Measurements from ENCODE around the gene EXOC3L2. TPM values are rescaled to one million over a fixed set of nuclear protein-coding genes. Genes with fewer than 3 reads are reported as not detected.

Gene EXOC3L2
- total RNA-seq, 5 donors from 2014 or later (not counting 1 experiment from before 2014, with no cell fraction given) = not detected

DNA sequence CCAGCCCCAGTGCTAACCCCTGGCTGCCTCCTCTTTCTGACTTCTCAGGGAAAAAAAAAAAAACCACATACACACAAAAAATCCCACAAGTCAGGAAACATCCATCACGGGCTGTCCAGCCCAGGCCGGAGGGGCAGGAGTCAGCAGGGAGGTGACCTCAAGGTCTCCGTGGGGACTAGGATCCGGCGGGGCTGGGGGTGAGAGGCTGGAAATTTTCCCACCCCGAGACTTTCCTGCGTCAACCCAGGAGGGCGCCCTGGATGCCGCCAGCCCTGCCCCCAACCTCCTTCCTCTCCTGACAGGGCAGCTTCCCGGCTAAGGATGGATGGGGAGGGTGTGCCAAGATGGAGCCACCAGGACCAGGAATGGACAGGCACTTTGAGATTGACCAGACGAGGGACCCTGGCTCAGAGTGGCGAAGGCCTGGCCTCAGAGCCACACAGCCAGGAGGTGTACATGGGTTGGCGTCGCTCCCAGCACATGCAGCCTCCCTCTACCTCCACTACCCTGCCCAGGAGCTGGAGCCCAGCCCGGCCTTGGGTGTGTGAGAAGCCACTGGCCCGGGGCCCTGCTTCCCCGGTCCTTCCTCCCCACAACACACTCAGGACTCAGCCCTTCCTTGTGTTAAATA lies 33.3 kb downstream of the EXOC3L2 start:
- Mint-ChIP-seq H3K4me1 (peaks cover 0 to 5% (median 5%) of the 10 kb centered on the region in 3 donors), H3K27me3 (peaks cover 30 to 31% of the 10 kb centered on the region in 2 donors), H3K36me3 (no peaks in the 10 kb centered on the region), H3K9me3 (no peaks in the 10 kb centered on the region), H3K4me3 (no peak overlapping the region), H3K27ac (no peak overlapping the region)
- H3K27ac ChIP-seq (ENCODE audit: low read length) = no peak overlapping the region
- no peak overlapping the region for H3K4me3 ChIP-seq (ENCODE audit: control insufficient read depth in 1 of 2, extremely low read depth in 1 of 2, low read length in 1 of 2)
- ATAC-seq (replicated peaks in 1 of 4) = no peak
- H3K36me3 ChIP-seq (ENCODE audit: control insufficient read depth in 2 of 2, extremely low read depth in 1 of 2, insufficient read depth in 1 of 2, low read length in 1 of 2) = no peaks in the 10 kb centered on the region
- H3K27me3 ChIP-seq (replicated peaks in 1 of 2; ENCODE audit: control insufficient read depth in 2 of 2, extremely low read depth in 1 of 2, insufficient read depth in 2 of 2, low read length in 1 of 2) = peaks cover 6 to 46% of the 10 kb centered on the region in 2 experiments
- DNase-seq = no peak
- CTCF ChIA-PET = no interaction called here
- no peaks in the 10 kb centered on the region for H3K4me1 ChIP-seq (ENCODE audit: control insufficient read depth in 1 of 2, extremely low read depth in 1 of 2, insufficient read depth in 2 of 2, low read length in 2 of 2)
- no peaks in the 10 kb centered on the region for H3K9me3 ChIP-seq
- 65% methylated on average over 3 of the region's 17 CpGs for WGBS (ENCODE audit: insufficient coverage)
- POLR2A ChIA-PET = no interaction called here

- H3K4me1 ChIP-seq (ENCODE audit: control insufficient read depth in 1 of 2, extremely low read depth in 1 of 2, insufficient read depth in 2 of 2, low read length in 2 of 2) = no peaks in the 10 kb centered on the region
These were observed 38.9 kb downstream of the EXOC3L2 start for GRCh38 chr19:45206328-45206727.

GRCh38 chr19:45205810-45206209 lies 39.4 kb downstream of the EXOC3L2 start:
- no peaks in the 10 kb centered on the region for H3K36me3 Mint-ChIP-seq
- DNase-seq (no peak), ATAC-seq (replicated peaks in 1 of 4) (no peak)
- peaks cover 0 to 5% (median 3%) of the 10 kb centered on the region in 3 donors for H3K4me1 Mint-ChIP-seq
- H3K27me3 Mint-ChIP-seq = peaks cover 0 to 3% of the 10 kb centered on the region in 2 donors
- Histone ChIP-seq H3K4me3 (ENCODE audit: control insufficient read depth in 1 of 2, extremely low read depth in 1 of 2, low read length in 1 of 2) (no peak overlapping the region), H3K9me3 (no peaks in the 10 kb centered on the region), H3K27me3 (replicated peaks in 1 of 2; ENCODE audit: control insufficient read depth in 2 of 2, extremely low read depth in 1 of 2, insufficient read depth in 2 of 2, low read length in 1 of 2) (peaks cover 0 to 4% of the 10 kb centered on the region in 2 experiments), H3K36me3 (ENCODE audit: control insufficient read depth in 2 of 2, extremely low read depth in 1 of 2, insufficient read depth in 1 of 2, low read length in 1 of 2) (no peaks in the 10 kb centered on the region), H3K4me1 (ENCODE audit: control insufficient read depth in 1 of 2, extremely low read depth in 1 of 2, insufficient read depth in 2 of 2, low read length in 2 of 2) (no peaks in the 10 kb centered on the region), H3K27ac (ENCODE audit: low read length) (no peak overlapping the region)
- no peak overlapping the region for H3K27ac Mint-ChIP-seq
- WGBS (ENCODE audit: insufficient coverage) = no CpG with 5 or more reads among the region's 12 CpGs
- ChIA-PET CTCF (no interaction called here), POLR2A (interaction anchor here (0.5 to 0.6 kb wide), 2 partner anchors 298 to 886 kb away, joined by 3 read pairs; no protein-coding TSS in a partner anchor)
- H3K9me3 Mint-ChIP-seq = no peaks in the 10 kb centered on the region
- H3K4me3 Mint-ChIP-seq = no peak overlapping the region

More at GRCh38 chr19:45206328-45206727, 38.9 kb downstream of the EXOC3L2 start:
- H3K27ac ChIP-seq (ENCODE audit: low read length) = no peak overlapping the region
- H3K27me3 ChIP-seq (replicated peaks in 1 of 2; ENCODE audit: control insufficient read depth in 2 of 2, extremely low read depth in 1 of 2, insufficient read depth in 2 of 2, low read length in 1 of 2) = peaks cover 0 to 9% of the 10 kb centered on the region in 2 experiments
- no peaks in the 10 kb centered on the region for H3K36me3 ChIP-seq (ENCODE audit: control insufficient read depth in 2 of 2, extremely low read depth in 1 of 2, insufficient read depth in 1 of 2, low read length in 1 of 2)
- DNase-seq = no peak
- H3K4me3 ChIP-seq (ENCODE audit: control insufficient read depth in 1 of 2, extremely low read depth in 1 of 2, low read length in 1 of 2) = no peak overlapping the region
- no peaks in the 10 kb centered on the region for H3K9me3 ChIP-seq
- Mint-ChIP-seq H3K27ac (no peak overlapping the region), H3K9me3 (no peaks in the 10 kb centered on the region), H3K4me1 (peaks cover 0 to 5% (median 3%) of the 10 kb centered on the region in 3 donors), H3K4me3 (no peak overlapping the region), H3K36me3 (no peaks in the 10 kb centered on the region), H3K27me3 (peaks cover under 1 to 7% of the 10 kb centered on the region in 2 donors)
- ATAC-seq (replicated peaks in 1 of 4) = no peak
- POLR2A ChIA-PET = interaction anchor here in 1 of 2 donors (0.6 kb wide), 1 partner anchor 298 kb away, joined by 3 read pairs; no protein-coding TSS in a partner anchor
- no CpG with 5 or more reads among the region's 3 CpGs for WGBS (ENCODE audit: insufficient coverage)
- CTCF ChIA-PET = no interaction called here

- 89% methylated on average over 5 of the region's 6 CpGs for WGBS (ENCODE audit: insufficient coverage)
These were observed 42.6 kb downstream of the EXOC3L2 start for GRCh38 chr19:45202637-45203036.

DNA sequence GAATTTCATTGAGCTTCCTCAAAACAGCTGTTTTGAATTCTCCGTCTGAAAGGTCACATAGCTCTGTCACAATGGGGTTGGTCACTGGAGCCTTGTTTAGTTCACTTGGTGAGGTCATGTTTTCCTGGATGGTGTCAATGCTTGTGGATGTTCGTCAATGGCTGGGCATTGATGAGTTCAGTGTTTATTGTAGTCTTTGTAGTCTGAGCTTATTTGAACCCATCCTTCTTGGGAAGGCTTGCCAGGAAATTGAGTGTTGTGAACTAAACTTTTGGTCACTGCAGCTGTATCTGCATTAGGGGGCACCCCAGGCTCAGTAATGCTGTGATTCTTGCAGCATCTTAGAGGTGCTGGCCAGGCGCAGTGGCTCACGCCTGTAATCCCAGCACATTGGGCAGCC lies 44.6 kb downstream of the EXOC3L2 start:
- H3K4me1 ChIP-seq (ENCODE audit: control insufficient read depth in 1 of 2, extremely low read depth in 1 of 2, insufficient read depth in 2 of 2, low read length in 2 of 2) = no peaks in the 10 kb centered on the region
- Mint-ChIP-seq H3K4me1 (no peaks in the 10 kb centered on the region), H3K27me3 (peaks cover 0 to 3% of the 10 kb centered on the region in 2 donors), H3K36me3 (no peaks in the 10 kb centered on the region), H3K4me3 (no peak overlapping the region), H3K27ac (no peak overlapping the region), H3K9me3 (no peaks in the 10 kb centered on the region)
- WGBS (ENCODE audit: insufficient coverage) = 93% methylated on average over 3 of the region's 4 CpGs
- ChIA-PET CTCF (interaction anchor here in 1 of 2 donors (0.6 kb wide), 1 partner anchor 86 kb away, joined by 4 read pairs; no protein-coding TSS in a partner anchor), POLR2A (interaction anchor here in 1 of 2 donors (0.7 kb wide), 1 partner anchor 64 kb away, joined by 9 read pairs; no protein-coding TSS in a partner anchor)
- H3K4me3 ChIP-seq (ENCODE audit: control insufficient read depth in 1 of 2, extremely low read depth in 1 of 2, low read length in 1 of 2) = no peak overlapping the region
- H3K27ac ChIP-seq (ENCODE audit: low read length) = no peak overlapping the region
- H3K9me3 ChIP-seq = no peaks in the 10 kb centered on the region
- peaks cover 0 to 6% of the 10 kb centered on the region in 2 experiments for H3K27me3 ChIP-seq (replicated peaks in 1 of 2; ENCODE audit: control insufficient read depth in 2 of 2, extremely low read depth in 1 of 2, insufficient read depth in 2 of 2, low read length in 1 of 2)
- ATAC-seq (replicated peaks in 1 of 4) (no peak), DNase-seq (no peak)
- no peaks in the 10 kb centered on the region for H3K36me3 ChIP-seq (ENCODE audit: control insufficient read depth in 2 of 2, extremely low read depth in 1 of 2, insufficient read depth in 1 of 2, low read length in 1 of 2)

More at GRCh38 chr19:45202637-45203036, 42.6 kb downstream of the EXOC3L2 start:
- ChIA-PET CTCF (interaction anchor here in 1 of 2 donors (0.5 kb wide), 1 partner anchor 8 kb away, joined by 4 read pairs; no protein-coding TSS in a partner anchor), POLR2A (no interaction called here)
- no peaks in the 10 kb centered on the region for H3K4me1 Mint-ChIP-seq
- H3K27ac Mint-ChIP-seq = no peak overlapping the region
- DNase-seq (no peak), ATAC-seq (replicated peaks in 1 of 4) (no peak)
- no peak overlapping the region for H3K27ac ChIP-seq (ENCODE audit: low read length)
- H3K9me3 Mint-ChIP-seq = no peaks in the 10 kb centered on the region
- H3K4me1 ChIP-seq (ENCODE audit: control insufficient read depth in 1 of 2, extremely low read depth in 1 of 2, insufficient read depth in 2 of 2, low read length in 2 of 2) = no peaks in the 10 kb centered on the region
- H3K4me3 Mint-ChIP-seq = no peak overlapping the region
- peaks cover 0 to 3% of the 10 kb centered on the region in 2 donors for H3K27me3 Mint-ChIP-seq
- no peaks in the 10 kb centered on the region for H3K36me3 ChIP-seq (ENCODE audit: control insufficient read depth in 2 of 2, extremely low read depth in 1 of 2, insufficient read depth in 1 of 2, low read length in 1 of 2)
- no peaks in the 10 kb centered on the region for H3K9me3 ChIP-seq
- H3K27me3 ChIP-seq (replicated peaks in 1 of 2; ENCODE audit: control insufficient read depth in 2 of 2, extremely low read depth in 1 of 2, insufficient read depth in 2 of 2, low read length in 1 of 2) = no peaks in the 10 kb centered on the region
- no peak overlapping the region for H3K4me3 ChIP-seq (ENCODE audit: control insufficient read depth in 1 of 2, extremely low read depth in 1 of 2, low read length in 1 of 2)
- H3K36me3 Mint-ChIP-seq = no peaks in the 10 kb centered on the region

GRCh38 chr19:45195764-45196163 lies 49.4 kb downstream of the EXOC3L2 start:
- CTCF ChIA-PET = no interaction called here
- no peak for ATAC-seq (replicated peaks in 1 of 4)
- Mint-ChIP-seq H3K27me3 (peaks cover 0 to 3% of the 10 kb centered on the region in 2 donors), H3K9me3 (no peaks in the 10 kb centered on the region), H3K4me3 (no peak overlapping the region), H3K27ac (no peak overlapping the region), H3K36me3 (peaks cover 11% of the 10 kb centered on the region), H3K4me1 (no peaks in the 10 kb centered on the region)
- no peak for DNase-seq
- Histone ChIP-seq H3K4me1 (ENCODE audit: control insufficient read depth in 1 of 2, extremely low read depth in 1 of 2, insufficient read depth in 2 of 2, low read length in 2 of 2) (no peaks in the 10 kb centered on the region), H3K27ac (ENCODE audit: low read length) (no peak overlapping the region), H3K36me3 (ENCODE audit: control insufficient read depth in 2 of 2, extremely low read depth in 1 of 2, insufficient read depth in 1 of 2, low read length in 1 of 2) (no peaks in the 10 kb centered on the region), H3K27me3 (replicated peaks in 1 of 2; ENCODE audit: control insufficient read depth in 2 of 2, extremely low read depth in 1 of 2, insufficient read depth in 2 of 2, low read length in 1 of 2) (peaks cover 0 to 6% of the 10 kb centered on the region in 2 experiments), H3K4me3 (ENCODE audit: control insufficient read depth in 1 of 2, extremely low read depth in 1 of 2, low read length in 1 of 2) (no peak overlapping the region), H3K9me3 (no peaks in the 10 kb centered on the region)
- whole genome bisulfite sequencing (ENCODE audit: insufficient coverage) = 97% methylated on average over 4 of the region's 6 CpGs
- POLR2A ChIA-PET = no interaction called here

All from T-cell (primary cell).